GM12875 (cell line): ENCODE data around the gene TPRG1.
A peak's percentile ranks its signal among the peaks of the same experiment; 100 is the strongest.

Experiments
- H3K4me3 ChIP-seq: one replicate; pipeline ENCODE4 v1.5.1; 2011; ENCODE audit warnings: low read depth, low read length, control low read depth
- CTCF ChIP-seq: IDR thresholded peaks from 2 replicates; pipeline ENCODE4 v1.5.1; 2011; ENCODE audit warnings: low read depth, mild to moderate bottlenecking, control low read depth, inconsistent platforms, low read length, moderate library complexity, borderline replicate concordance; ENCODE audit not compliant: insufficient read depth

The TPRG1 gene

GRCh38 chr3:189214651-189215050 lies 42.9 kb downstream of the TPRG1 start:
- no peak overlapping the region for H3K4me3 ChIP-seq
- TF ChIP-seq CTCF, result no peak

GRCh38 chr3:189222927-189223636 lies 51.3 kb downstream of the TPRG1 start:
- TF ChIP-seq CTCF, result no peak
- no peak overlapping the region for H3K4me3 ChIP-seq

GRCh38 chr3:189225431-189225830 lies 53.7 kb downstream of the TPRG1 start:
- H3K4me3 ChIP-seq, result no peak overlapping the region

GRCh38 chr3:189227249-189227648 lies 55.5 kb downstream of the TPRG1 start:
- H3K4me3 ChIP-seq, result no peak overlapping the region
- TF ChIP-seq CTCF, result no peak

More at GRCh38 chr3:189225431-189225830, 53.7 kb downstream of the TPRG1 start:
- no peak for TF ChIP-seq CTCF

- no peak for TF ChIP-seq CTCF
Observed at GRCh38 chr3:189229196-189229828, 57.5 kb downstream of the TPRG1 start.

GRCh38 chr3:189232790-189233189 lies 61.0 kb downstream of the TPRG1 start:
- no peak overlapping the region for H3K4me3 ChIP-seq
- no peak for TF ChIP-seq CTCF

More at GRCh38 chr3:189229196-189229828, 57.5 kb downstream of the TPRG1 start:
- no peak overlapping the region for H3K4me3 ChIP-seq

GRCh38 chr3:189233225-189233858 lies 61.6 kb downstream of the TPRG1 start:
- H3K4me3 ChIP-seq, result no peak overlapping the region
- peak; percentile 48; the same call in 1 of the 2 replicates for TF ChIP-seq CTCF
